Measurements from ENCODE around the gene HNF1A.

DNA sequence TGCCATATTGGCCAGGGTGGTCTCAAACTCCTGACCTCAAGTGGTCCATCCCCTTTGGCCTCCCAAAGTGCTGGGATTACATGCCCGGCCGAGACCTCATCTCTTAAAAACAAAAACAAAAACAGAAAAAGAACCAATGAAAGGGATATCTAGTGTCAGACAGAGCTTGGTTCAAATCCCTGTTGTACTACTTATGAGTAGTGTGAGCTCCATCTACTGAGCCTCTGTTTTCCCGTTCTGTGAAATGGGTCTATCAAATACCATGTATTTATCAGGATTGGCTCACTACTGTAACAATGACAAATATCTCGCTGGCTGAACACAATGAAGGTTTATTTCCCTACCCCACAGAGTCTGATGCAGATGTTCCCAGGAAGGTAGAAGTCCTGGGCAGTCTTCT is 36.9 kb upstream of the HNF1A start:
- no peak for TF ChIP-seq SETDB1 (IDR thresholded peaks at IDR 0.05; ENCODE audit: low read length)
- TF ChIP-seq KDM5B (IDR thresholded peaks at IDR 0.05; ENCODE audit: insufficient replicate concordance, low read depth, low read length): no peak
- no peak for TF ChIP-seq ZNF780A (CRISPR knock-in tag; IDR thresholded peaks at IDR 0.05)
- no peak for TF ChIP-seq NR2C2 (CRISPR knock-in tag; IDR thresholded peaks at IDR 0.05)
- no peak for TF ChIP-seq NR2C2 (tag; IDR thresholded peaks at IDR 0.05)
- TF ChIP-seq, protein P1, sequence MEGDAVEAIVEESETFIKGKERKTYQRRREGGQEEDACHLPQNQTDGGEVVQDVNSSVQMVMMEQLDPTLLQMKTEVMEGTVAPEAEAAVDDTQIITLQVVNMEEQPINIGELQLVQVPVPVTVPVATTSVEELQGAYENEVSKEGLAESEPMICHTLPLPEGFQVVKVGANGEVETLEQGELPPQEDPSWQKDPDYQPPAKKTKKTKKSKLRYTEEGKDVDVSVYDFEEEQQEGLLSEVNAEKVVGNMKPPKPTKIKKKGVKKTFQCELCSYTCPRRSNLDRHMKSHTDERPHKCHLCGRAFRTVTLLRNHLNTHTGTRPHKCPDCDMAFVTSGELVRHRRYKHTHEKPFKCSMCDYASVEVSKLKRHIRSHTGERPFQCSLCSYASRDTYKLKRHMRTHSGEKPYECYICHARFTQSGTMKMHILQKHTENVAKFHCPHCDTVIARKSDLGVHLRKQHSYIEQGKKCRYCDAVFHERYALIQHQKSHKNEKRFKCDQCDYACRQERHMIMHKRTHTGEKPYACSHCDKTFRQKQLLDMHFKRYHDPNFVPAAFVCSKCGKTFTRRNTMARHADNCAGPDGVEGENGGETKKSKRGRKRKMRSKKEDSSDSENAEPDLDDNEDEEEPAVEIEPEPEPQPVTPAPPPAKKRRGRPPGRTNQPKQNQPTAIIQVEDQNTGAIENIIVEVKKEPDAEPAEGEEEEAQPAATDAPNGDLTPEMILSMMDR (IDR thresholded peaks at IDR 0.05 in 2 of 3, conservative IDR thresholded peaks at IDR 0.05 in 1 of 3; ENCODE audit: insufficient read depth in 2 of 3, low read depth in 1 of 3, low read length in 3 of 3): no peak
- no peak for TF ChIP-seq TOE1 (IDR thresholded peaks at IDR 0.05; ENCODE audit: borderline replicate concordance)
- TF ChIP-seq TOE1 (CRISPR knock-in tag; IDR thresholded peaks at IDR 0.05; ENCODE audit: borderline replicate concordance, low read depth): no peak
- no peak for TF ChIP-seq DPF2 (IDR thresholded peaks at IDR 0.05)

Data from K562 (cell line).